ENCODE results near the gene TOMM34. TPM values are rescaled to one million over a fixed set of nuclear protein-coding genes. Genes with fewer than 3 reads are reported as not detected.

The TOMM34 gene
- total RNA-seq, 1 experiment from 2014 or later = 35.9 TPM

DNA sequence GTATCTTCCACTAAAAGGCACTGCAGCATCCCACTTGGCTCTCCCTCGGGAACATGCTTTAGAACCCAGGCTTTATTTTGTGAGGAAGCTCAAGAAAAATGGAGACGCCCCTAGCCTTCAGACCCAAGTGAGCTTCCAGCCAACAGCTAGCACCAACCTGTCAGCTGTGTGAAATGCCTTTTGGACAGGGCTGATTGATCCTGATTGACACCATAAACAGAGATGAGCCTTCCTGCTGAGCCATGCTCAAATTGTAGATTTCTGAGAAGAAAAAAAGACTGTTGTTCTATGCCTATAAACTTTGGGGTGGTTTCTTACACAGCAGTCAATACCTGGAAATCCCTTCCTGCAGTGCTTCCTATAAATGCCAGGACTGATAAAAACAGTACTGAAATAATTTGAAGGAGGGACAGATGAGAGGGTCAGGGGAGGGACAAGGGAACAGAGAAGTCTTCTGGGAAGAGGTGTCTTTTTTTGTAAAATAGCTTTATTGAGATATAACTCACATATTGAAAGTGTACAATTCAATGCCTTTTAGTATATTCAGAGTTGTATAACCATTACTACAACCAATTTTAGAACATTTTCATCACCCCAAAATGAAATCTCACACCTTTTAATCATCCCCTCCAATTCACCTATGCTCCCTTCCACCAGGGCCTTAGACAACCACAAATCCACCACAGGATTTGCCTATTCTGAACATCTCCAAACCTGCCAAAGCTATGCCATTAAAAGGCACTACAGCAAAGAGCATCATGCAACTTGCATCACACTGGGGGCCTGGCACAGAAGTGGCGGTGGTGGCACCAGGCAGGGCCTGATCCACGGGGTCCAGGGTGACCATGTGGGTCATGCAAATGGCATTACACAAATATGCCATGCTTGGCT is 3.4 kb upstream of the TOMM34 start:
- CTCF ChIA-PET = no interaction called here
- no peak for ATAC-seq
- no peaks in the 10 kb centered on the region for H3K36me3 Mint-ChIP-seq
- H3K4me3 Mint-ChIP-seq = no peak overlapping the region
- H3K4me1 Mint-ChIP-seq = peaks cover 44% of the 10 kb centered on the region
- no peak for DNase-seq (ENCODE audit: low spot score)
- TF ChIP-seq ZBTB21 (CRISPR knock-in tag; IDR thresholded peaks at IDR 0.05; ENCODE audit: borderline replicate concordance) (no peak), ZNF416 (CRISPR knock-in tag; IDR thresholded peaks at IDR 0.05) (no peak)
- TF ChIP-seq, protein P1, sequence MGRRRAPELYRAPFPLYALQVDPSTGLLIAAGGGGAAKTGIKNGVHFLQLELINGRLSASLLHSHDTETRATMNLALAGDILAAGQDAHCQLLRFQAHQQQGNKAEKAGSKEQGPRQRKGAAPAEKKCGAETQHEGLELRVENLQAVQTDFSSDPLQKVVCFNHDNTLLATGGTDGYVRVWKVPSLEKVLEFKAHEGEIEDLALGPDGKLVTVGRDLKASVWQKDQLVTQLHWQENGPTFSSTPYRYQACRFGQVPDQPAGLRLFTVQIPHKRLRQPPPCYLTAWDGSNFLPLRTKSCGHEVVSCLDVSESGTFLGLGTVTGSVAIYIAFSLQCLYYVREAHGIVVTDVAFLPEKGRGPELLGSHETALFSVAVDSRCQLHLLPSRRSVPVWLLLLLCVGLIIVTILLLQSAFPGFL (CRISPR knock-in tag; IDR thresholded peaks at IDR 0.05; ENCODE audit: borderline replicate concordance) = no peak
- POLR2A ChIA-PET = no interaction called here
- no peaks in the 10 kb centered on the region for H3K9me3 Mint-ChIP-seq
- H3K27me3 Mint-ChIP-seq (ENCODE audit: low read depth) = peaks cover 40% of the 10 kb centered on the region
- no peak overlapping the region for H3K27ac Mint-ChIP-seq

DNA sequence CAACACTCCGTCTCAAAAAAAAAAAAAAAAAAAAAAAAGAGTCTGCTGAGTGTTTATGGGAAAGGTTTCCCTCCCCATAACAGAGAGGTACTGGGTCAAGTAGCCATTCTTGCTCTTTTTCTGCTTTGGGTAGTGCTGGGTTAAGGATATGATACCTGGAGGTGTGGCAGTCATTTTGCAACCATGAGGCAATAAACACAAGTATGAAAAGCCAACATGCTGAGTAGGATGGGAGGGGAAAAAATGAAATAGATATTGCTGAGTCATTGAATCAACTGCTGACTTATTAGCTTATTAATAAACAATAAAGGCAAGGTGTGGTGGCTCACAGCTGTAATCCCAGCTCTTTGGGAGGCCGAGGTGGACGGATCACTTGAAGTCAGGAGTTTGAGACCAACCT is 2.3 kb upstream of the TOMM34 start:
- TF ChIP-seq, protein P2, sequence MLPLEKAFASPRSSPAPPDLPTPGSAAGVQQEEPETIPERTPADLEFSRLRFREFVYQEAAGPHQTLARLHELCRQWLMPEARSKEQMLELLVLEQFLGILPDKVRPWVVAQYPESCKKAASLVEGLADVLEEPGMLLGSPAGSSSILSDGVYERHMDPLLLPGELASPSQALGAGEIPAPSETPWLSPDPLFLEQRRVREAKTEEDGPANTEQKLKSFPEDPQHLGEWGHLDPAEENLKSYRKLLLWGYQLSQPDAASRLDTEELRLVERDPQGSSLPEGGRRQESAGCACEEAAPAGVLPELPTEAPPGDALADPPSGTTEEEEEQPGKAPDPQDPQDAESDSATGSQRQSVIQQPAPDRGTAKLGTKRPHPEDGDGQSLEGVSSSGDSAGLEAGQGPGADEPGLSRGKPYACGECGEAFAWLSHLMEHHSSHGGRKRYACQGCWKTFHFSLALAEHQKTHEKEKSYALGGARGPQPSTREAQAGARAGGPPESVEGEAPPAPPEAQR (CRISPR knock-in tag; IDR thresholded peaks at IDR 0.05) = no peak
- peak; percentile 59 for TF ChIP-seq GTF2I (CRISPR knock-in tag; conservative IDR thresholded peaks at IDR 0.05)
- H3K36me3 Mint-ChIP-seq = 0 out of 2 replicates have a peak, but pooled peaks cover 2% of the 10 kb centered on the region
- DNase-seq (ENCODE audit: low spot score) (no peak), ATAC-seq (no peak)
- no peak overlapping the region for H3K27ac Mint-ChIP-seq
- no peaks in the 10 kb centered on the region for H3K9me3 Mint-ChIP-seq
- H3K4me1 Mint-ChIP-seq = peaks cover 44% of the 10 kb centered on the region
- peaks cover 40% of the 10 kb centered on the region for H3K27me3 Mint-ChIP-seq (ENCODE audit: low read depth)
- no peak overlapping the region for H3K4me3 Mint-ChIP-seq
- CTCF ChIA-PET = no interaction called here
- POLR2A ChIA-PET = no interaction called here

DNA sequence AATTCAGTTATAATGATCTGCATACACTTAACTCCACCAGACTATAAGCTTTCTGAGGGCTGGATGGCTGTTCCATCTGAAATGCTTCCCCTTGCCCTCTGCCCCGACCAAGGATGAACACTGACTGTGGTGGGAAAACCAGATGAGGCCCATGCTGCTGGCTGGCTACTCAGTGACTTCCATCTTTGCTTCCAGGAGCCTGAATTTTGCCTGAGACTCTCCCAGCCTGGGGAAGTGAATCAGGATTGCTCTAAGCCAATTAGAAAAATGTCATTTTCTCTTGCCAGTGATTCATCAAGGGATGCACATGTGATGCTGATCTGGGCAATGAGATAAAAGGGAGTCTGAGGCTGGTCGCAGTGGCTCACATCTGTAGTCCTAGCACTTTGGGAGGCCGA is 1.7 kb upstream of the TOMM34 start:
- no peaks in the 10 kb centered on the region for H3K9me3 Mint-ChIP-seq
- POLR2A ChIA-PET = no interaction called here
- no peak for DNase-seq (ENCODE audit: low spot score)
- no peak for ATAC-seq
- H3K36me3 Mint-ChIP-seq = 0 out of 2 replicates have a peak, but pooled peaks cover 3% of the 10 kb centered on the region
- CTCF ChIA-PET = no interaction called here
- no peak overlapping the region for H3K4me3 Mint-ChIP-seq
- no peak overlapping the region for H3K27ac Mint-ChIP-seq
- H3K4me1 Mint-ChIP-seq = peaks cover 37% of the 10 kb centered on the region
- peaks cover 40% of the 10 kb centered on the region for H3K27me3 Mint-ChIP-seq (ENCODE audit: low read depth)
- TF ChIP-seq OVOL2 (CRISPR knock-in tag; IDR thresholded peaks at IDR 0.05; ENCODE audit: borderline replicate concordance) = no peak
- TF ChIP-seq, protein P1 (CRISPR knock-in tag; IDR thresholded peaks at IDR 0.05; ENCODE audit: borderline replicate concordance) = no peak
- TF ChIP-seq RORB (CRISPR knock-in tag; IDR thresholded peaks at IDR 0.05) = no peak
- TF ChIP-seq, protein P3, sequence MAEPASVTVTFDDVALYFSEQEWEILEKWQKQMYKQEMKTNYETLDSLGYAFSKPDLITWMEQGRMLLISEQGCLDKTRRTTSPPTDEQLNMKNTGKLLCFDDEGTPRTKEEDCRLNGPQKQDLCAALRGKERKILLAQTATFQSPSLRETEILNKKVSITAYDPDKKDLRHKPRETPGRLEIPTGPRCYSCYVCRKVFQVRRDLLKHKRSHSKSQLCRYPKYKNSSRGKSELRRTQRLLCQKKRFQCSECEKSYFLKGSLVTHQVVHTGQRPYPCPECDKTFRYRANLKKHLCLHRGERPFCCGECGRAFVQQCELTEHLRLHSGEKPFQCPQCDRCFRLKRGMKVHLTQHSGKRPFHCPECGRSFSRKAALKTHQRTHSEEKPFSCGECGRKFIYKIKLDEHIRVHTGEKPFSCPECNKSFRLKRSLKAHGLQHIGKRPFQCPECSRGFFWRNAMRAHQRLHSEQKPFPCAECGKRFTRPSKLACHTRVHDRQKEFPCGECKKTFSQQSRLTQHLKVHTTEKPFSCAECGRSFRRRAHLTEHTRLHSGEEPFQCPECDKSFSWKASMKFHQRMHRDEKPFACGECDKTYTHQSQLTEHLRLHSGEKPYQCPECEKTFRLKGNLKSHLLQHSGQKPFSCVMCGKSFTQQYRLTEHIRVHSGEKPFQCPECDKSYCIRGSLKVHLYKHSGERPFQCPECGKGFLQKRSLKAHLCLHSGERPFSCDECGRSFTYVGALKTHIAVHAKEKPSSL (CRISPR knock-in tag; conservative IDR thresholded peaks at IDR 0.05) = no peak
- no peak for TF ChIP-seq ZNF219 (CRISPR knock-in tag; IDR thresholded peaks at IDR 0.05; ENCODE audit: borderline replicate concordance)
- TF ChIP-seq, protein P4, sequence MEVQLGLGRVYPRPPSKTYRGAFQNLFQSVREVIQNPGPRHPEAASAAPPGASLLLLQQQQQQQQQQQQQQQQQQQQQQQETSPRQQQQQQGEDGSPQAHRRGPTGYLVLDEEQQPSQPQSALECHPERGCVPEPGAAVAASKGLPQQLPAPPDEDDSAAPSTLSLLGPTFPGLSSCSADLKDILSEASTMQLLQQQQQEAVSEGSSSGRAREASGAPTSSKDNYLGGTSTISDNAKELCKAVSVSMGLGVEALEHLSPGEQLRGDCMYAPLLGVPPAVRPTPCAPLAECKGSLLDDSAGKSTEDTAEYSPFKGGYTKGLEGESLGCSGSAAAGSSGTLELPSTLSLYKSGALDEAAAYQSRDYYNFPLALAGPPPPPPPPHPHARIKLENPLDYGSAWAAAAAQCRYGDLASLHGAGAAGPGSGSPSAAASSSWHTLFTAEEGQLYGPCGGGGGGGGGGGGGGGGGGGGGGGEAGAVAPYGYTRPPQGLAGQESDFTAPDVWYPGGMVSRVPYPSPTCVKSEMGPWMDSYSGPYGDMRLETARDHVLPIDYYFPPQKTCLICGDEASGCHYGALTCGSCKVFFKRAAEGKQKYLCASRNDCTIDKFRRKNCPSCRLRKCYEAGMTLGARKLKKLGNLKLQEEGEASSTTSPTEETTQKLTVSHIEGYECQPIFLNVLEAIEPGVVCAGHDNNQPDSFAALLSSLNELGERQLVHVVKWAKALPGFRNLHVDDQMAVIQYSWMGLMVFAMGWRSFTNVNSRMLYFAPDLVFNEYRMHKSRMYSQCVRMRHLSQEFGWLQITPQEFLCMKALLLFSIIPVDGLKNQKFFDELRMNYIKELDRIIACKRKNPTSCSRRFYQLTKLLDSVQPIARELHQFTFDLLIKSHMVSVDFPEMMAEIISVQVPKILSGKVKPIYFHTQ (CRISPR knock-in tag; IDR thresholded peaks at IDR 0.05) = no peak
- TF ChIP-seq, protein P5, sequence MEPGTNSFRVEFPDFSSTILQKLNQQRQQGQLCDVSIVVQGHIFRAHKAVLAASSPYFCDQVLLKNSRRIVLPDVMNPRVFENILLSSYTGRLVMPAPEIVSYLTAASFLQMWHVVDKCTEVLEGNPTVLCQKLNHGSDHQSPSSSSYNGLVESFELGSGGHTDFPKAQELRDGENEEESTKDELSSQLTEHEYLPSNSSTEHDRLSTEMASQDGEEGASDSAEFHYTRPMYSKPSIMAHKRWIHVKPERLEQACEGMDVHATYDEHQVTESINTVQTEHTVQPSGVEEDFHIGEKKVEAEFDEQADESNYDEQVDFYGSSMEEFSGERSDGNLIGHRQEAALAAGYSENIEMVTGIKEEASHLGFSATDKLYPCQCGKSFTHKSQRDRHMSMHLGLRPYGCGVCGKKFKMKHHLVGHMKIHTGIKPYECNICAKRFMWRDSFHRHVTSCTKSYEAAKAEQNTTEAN (CRISPR knock-in tag; IDR thresholded peaks at IDR 0.05) = no peak
- TF ChIP-seq, protein P6, sequence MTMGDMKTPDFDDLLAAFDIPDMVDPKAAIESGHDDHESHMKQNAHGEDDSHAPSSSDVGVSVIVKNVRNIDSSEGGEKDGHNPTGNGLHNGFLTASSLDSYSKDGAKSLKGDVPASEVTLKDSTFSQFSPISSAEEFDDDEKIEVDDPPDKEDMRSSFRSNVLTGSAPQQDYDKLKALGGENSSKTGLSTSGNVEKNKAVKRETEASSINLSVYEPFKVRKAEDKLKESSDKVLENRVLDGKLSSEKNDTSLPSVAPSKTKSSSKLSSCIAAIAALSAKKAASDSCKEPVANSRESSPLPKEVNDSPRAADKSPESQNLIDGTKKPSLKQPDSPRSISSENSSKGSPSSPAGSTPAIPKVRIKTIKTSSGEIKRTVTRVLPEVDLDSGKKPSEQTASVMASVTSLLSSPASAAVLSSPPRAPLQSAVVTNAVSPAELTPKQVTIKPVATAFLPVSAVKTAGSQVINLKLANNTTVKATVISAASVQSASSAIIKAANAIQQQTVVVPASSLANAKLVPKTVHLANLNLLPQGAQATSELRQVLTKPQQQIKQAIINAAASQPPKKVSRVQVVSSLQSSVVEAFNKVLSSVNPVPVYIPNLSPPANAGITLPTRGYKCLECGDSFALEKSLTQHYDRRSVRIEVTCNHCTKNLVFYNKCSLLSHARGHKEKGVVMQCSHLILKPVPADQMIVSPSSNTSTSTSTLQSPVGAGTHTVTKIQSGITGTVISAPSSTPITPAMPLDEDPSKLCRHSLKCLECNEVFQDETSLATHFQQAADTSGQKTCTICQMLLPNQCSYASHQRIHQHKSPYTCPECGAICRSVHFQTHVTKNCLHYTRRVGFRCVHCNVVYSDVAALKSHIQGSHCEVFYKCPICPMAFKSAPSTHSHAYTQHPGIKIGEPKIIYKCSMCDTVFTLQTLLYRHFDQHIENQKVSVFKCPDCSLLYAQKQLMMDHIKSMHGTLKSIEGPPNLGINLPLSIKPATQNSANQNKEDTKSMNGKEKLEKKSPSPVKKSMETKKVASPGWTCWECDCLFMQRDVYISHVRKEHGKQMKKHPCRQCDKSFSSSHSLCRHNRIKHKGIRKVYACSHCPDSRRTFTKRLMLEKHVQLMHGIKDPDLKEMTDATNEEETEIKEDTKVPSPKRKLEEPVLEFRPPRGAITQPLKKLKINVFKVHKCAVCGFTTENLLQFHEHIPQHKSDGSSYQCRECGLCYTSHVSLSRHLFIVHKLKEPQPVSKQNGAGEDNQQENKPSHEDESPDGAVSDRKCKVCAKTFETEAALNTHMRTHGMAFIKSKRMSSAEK (CRISPR knock-in tag; IDR thresholded peaks at IDR 0.05; ENCODE audit: borderline replicate concordance) = no peak
